B cell (primary cell): ENCODE data around the gene RPH3AL.

Experiments used
- EZH2 ChIP-seq: IDR thresholded peaks from 2 replicates; pipeline ENCODE4 v1.6.1; 2012; ENCODE audit warnings: borderline replicate concordance, low read depth, mild to moderate bottlenecking, moderate library complexity, low read length; ENCODE audit not compliant: insufficient read depth, poor library complexity, severe bottlenecking
- TF ChIP-seq, protein P1 (sequence below): fragments of 200-600 bp; IDR thresholded peaks from one replicate; pipeline ENCODE4 v1.8.0; 2022; ENCODE audit warnings: antibody characterized with exemption, mild to moderate bottlenecking

DNA sequence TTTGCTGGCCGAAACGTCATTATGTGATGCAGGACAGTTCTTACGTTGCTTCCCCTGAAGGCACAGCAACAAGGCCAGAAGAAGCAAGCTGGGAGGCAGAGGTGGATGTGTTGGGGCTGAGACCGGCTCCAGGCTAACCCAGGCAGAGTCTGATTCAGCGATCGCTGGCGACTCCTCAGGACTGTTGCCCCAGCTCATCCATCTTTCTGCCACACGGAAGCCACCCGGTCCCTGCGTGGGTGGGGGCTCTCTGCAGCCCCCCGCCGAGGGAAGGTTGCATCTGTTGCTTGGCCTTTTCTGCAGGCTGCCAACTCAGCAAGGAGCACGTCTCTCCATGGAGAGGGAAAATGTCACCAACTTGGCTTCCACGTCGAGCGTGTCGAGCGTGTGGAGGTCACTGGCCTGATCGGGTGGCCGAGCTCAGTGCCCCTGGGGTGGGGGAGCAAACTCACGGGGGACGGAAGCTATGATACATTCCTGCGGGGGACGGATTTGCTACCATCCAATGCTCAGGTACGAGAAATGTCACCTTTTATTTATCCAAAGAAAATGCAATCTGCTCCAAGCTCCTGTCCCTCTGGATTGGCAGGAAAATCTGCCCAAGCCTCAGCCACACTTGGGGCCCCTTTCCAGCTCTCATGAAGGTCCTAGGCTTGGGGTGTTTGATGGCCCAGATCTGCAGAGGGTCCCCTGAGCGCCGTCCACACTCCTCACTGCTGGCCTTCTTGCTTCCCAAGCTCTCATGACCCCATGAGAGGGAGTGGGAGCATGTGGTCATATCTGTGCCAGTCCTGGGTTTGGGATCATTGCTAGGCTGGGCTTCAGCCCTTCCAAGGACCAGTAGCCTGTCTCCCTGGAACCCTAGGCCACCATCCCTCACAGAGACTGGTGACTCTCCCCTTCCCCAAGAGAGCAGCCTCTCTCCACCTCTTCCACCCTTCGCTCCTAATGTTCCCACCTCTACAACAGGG is 69.4 kb downstream of the RPH3AL start:
- TF ChIP-seq, protein P1, sequence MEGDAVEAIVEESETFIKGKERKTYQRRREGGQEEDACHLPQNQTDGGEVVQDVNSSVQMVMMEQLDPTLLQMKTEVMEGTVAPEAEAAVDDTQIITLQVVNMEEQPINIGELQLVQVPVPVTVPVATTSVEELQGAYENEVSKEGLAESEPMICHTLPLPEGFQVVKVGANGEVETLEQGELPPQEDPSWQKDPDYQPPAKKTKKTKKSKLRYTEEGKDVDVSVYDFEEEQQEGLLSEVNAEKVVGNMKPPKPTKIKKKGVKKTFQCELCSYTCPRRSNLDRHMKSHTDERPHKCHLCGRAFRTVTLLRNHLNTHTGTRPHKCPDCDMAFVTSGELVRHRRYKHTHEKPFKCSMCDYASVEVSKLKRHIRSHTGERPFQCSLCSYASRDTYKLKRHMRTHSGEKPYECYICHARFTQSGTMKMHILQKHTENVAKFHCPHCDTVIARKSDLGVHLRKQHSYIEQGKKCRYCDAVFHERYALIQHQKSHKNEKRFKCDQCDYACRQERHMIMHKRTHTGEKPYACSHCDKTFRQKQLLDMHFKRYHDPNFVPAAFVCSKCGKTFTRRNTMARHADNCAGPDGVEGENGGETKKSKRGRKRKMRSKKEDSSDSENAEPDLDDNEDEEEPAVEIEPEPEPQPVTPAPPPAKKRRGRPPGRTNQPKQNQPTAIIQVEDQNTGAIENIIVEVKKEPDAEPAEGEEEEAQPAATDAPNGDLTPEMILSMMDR, result no peak
- no peak for TF ChIP-seq EZH2
